K562 (cell line): Measurements from ENCODE around the gene BCAS1. TPM values are rescaled to one million over a fixed set of nuclear protein-coding genes. Genes with fewer than 3 reads are reported as not detected.

Experiments
- ARHGAP35 ChIP-seq: fragments of 450-650 bp; IDR thresholded peaks from 2 replicates; pipeline ENCODE4 v1.6.1; 2018; ENCODE audit not compliant: partially characterized antibody
- BCL6 ChIP-seq: fragments of 250-450 bp; sonication (Bioruptor Pico); IDR thresholded peaks from 2 replicates; pipeline ENCODE4 v1.4.0; 2020
- CBX1 ChIP-seq: sonication (generic); IDR thresholded peaks from 2 replicates; pipeline ENCODE4 v1.6.1; 2016; ENCODE audit warnings: antibody characterized with exemption, low read depth, mild to moderate bottlenecking
- FOXK2 ChIP-seq, 2 experiments: fragments of 450-650 bp; IDR thresholded peaks in 1 of 2; conservative IDR thresholded peaks in 1 of 2; 2 replicates each; pipeline ENCODE4 v1.6.1; 2016; ENCODE audit warnings: low read depth in 2 of 2, mild to moderate bottlenecking in 1 of 2
- GATA2 ChIP-seq: sonication (generic); formaldehyde crosslinking; IDR thresholded peaks from 2 replicates; pipeline ENCODE4 v1.4.0; 2020; ENCODE audit warnings: mild to moderate bottlenecking, missing genetic modification reagents
- HIVEP1 ChIP-seq: fragments of 250-450 bp; sonication (Bioruptor Pico); IDR thresholded peaks from 2 replicates; pipeline ENCODE4 v1.4.0; 2020; ENCODE audit warnings: mild to moderate bottlenecking
- KAT2B ChIP-seq: IDR thresholded peaks from one replicate; pipeline ENCODE4 v1.6.1; 2012; ENCODE audit warnings: low read depth, mild to moderate bottlenecking, control low read depth, inconsistent platforms, low read length, moderate library complexity
- MBD2 ChIP-seq: sonication (generic); IDR thresholded peaks from 2 replicates; pipeline ENCODE4 v1.6.1; 2016; ENCODE audit warnings: low read depth, borderline replicate concordance
- PCBP2 ChIP-seq: fragments of 200-400 bp; formaldehyde crosslinking; IDR thresholded peaks from 2 replicates; pipeline ENCODE4 v1.6.1; 2018; ENCODE audit warnings: low read length, low read depth, mild to moderate bottlenecking, moderate library complexity; ENCODE audit not compliant: poor library complexity, severe bottlenecking
- POLR3G ChIP-seq: IDR thresholded peaks from 2 replicates; pipeline ENCODE4 v1.6.1; 2011; ENCODE audit not compliant: insufficient read length, insufficient replicate concordance; ENCODE audit errors: extremely low read depth
- RERE ChIP-seq: sonication (generic); formaldehyde crosslinking; IDR thresholded peaks from 2 replicates; pipeline ENCODE4 v1.8.0; 2023; ENCODE audit warnings: missing genetic modification reagents, mild to moderate bottlenecking, borderline replicate concordance
- ZNF253 ChIP-seq: fragments of 250-450 bp; sonication (Bioruptor Pico); conservative IDR thresholded peaks from 2 replicates; pipeline ENCODE4 v1.6.1; 2021; ENCODE audit warnings: mild to moderate bottlenecking
- ZNF311 ChIP-seq: fragments of 250-450 bp; sonication (Bioruptor Pico); IDR thresholded peaks from 2 replicates; pipeline ENCODE4 v1.4.0; 2020; ENCODE audit warnings: mild to moderate bottlenecking, moderate library complexity
- ZNF354B ChIP-seq: fragments of 250-450 bp; sonication (Bioruptor Pico); IDR thresholded peaks from 2 replicates; pipeline ENCODE4 v1.4.0; 2020
- ZNF57 ChIP-seq: fragments of 450-650 bp; formaldehyde crosslinking; IDR thresholded peaks from 2 replicates; pipeline ENCODE4 v1.4.0; 2020; ENCODE audit warnings: mild to moderate bottlenecking, moderate library complexity
- ZNF717 ChIP-seq: fragments of 250-450 bp; sonication (Bioruptor Pico); IDR thresholded peaks from 2 replicates; pipeline ENCODE4 v1.5.0; 2021
- polyA plus RNA-seq, 8 experiments: library from polyadenylated mRNA; depleted of rRNA in 4 of 8; stranded (reverse) in 5 of 8; unstranded in 3 of 8; fragments of >200 nt; fragmentation: Nextera tagmentation in 2 of 8; fragmentation: Illumina TruSeq in 1 of 8; extraction: Ambion mirVana in 2 of 8; extraction: Trizol in 1 of 8; gene quantifications; 2 replicates each; pipeline versions ENCODE4 v1.2.1 to v1.2.3, GENCODE V29; 2011 to 2014; ENCODE audit warnings: inconsistent platforms in 1 of 8, missing spikeins in 1 of 8
- total RNA-seq, 7 experiments: library from RNA; depleted of rRNA in 6 of 7; stranded (reverse); fragments of >200 nt in 6 of 7; fragmentation: Illumina TruSeq in 2 of 7; extraction: Trizol in 2 of 7; gene quantifications; 2 replicates each; pipeline versions ENCODE4 v1.2.1 to v1.2.3, GENCODE V29; 2011 to 2021; ENCODE audit warnings: low replicate concordance in 1 of 7
- TF ChIP-seq, protein P1 (sequence below): fragments of 150-350 bp; IDR thresholded peaks from 2 replicates; pipeline ENCODE4 v1.6.1; 2014; ENCODE audit warnings: low read depth, mild to moderate bottlenecking, low read length, borderline replicate concordance
- TF ChIP-seq, protein P2 (sequence below): fragments of 250-450 bp; sonication (Bioruptor Pico); IDR thresholded peaks from 2 replicates; pipeline ENCODE4 v1.4.0; 2020; ENCODE audit warnings: mild to moderate bottlenecking, moderate library complexity

The BCAS1 gene
- total and polyA plus RNA-seq, 9 of the 15 experiments (the other 6 are each of a cell fraction or from before 2014, with no cell fraction given) = 0.18 to 2.3 (median 0.93) TPM

- TF ChIP-seq, protein P1, sequence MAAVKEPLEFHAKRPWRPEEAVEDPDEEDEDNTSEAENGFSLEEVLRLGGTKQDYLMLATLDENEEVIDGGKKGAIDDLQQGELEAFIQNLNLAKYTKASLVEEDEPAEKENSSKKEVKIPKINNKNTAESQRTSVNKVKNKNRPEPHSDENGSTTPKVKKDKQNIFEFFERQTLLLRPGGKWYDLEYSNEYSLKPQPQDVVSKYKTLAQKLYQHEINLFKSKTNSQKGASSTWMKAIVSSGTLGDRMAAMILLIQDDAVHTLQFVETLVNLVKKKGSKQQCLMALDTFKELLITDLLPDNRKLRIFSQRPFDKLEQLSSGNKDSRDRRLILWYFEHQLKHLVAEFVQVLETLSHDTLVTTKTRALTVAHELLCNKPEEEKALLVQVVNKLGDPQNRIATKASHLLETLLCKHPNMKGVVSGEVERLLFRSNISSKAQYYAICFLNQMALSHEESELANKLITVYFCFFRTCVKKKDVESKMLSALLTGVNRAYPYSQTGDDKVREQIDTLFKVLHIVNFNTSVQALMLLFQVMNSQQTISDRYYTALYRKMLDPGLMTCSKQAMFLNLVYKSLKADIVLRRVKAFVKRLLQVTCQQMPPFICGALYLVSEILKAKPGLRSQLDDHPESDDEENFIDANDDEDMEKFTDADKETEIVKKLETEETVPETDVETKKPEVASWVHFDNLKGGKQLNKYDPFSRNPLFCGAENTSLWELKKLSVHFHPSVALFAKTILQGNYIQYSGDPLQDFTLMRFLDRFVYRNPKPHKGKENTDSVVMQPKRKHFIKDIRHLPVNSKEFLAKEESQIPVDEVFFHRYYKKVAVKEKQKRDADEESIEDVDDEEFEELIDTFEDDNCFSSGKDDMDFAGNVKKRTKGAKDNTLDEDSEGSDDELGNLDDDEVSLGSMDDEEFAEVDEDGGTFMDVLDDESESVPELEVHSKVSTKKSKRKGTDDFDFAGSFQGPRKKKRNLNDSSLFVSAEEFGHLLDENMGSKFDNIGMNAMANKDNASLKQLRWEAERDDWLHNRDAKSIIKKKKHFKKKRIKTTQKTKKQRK = no peak
- TF ChIP-seq GATA2 (peak; percentile 80), ZNF717 (CRISPR knock-in tag) (no peak), ZNF253 (CRISPR knock-in tag) (no peak), FOXK2 (conservative IDR thresholded peaks at IDR 0.05 in 1 of 2, IDR thresholded peaks at IDR 0.05 in 1 of 2; ENCODE audit: low read depth in 2 of 2) (peak in 1 of 2 experiments; percentile 56; a peak in 1 of 4 replicates), ZNF311 (CRISPR knock-in tag) (no peak), ZNF57 (no peak), ARHGAP35 (no peak), POLR3G (no peak), MBD2 (no peak), KAT2B (no peak), CBX1 (no peak), RERE (CRISPR knock-in tag) (no peak), BCL6 (CRISPR knock-in tag) (no peak), PCBP2 (no peak), HIVEP1 (no peak), ZNF354B (CRISPR knock-in tag) (no peak)
- TF ChIP-seq, protein P2, sequence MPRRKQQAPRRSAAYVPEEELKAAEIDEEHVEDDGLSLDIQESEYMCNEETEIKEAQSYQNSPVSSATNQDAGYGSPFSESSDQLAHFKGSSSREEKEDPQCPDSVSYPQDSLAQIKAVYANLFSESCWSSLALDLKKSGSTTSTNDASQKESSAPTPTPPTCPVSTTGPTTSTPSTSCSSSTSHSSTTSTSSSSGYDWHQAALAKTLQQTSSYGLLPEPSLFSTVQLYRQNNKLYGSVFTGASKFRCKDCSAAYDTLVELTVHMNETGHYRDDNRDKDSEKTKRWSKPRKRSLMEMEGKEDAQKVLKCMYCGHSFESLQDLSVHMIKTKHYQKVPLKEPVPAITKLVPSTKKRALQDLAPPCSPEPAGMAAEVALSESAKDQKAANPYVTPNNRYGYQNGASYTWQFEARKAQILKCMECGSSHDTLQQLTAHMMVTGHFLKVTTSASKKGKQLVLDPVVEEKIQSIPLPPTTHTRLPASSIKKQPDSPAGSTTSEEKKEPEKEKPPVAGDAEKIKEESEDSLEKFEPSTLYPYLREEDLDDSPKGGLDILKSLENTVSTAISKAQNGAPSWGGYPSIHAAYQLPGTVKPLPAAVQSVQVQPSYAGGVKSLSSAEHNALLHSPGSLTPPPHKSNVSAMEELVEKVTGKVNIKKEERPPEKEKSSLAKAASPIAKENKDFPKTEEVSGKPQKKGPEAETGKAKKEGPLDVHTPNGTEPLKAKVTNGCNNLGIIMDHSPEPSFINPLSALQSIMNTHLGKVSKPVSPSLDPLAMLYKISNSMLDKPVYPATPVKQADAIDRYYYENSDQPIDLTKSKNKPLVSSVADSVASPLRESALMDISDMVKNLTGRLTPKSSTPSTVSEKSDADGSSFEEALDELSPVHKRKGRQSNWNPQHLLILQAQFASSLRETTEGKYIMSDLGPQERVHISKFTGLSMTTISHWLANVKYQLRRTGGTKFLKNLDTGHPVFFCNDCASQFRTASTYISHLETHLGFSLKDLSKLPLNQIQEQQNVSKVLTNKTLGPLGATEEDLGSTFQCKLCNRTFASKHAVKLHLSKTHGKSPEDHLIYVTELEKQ (CRISPR knock-in tag) = no peak
These were observed 4.8 kb downstream of the BCAS1 start (continued) for GRCh38 chr20:54065601-54066038.
